Stomach (tissue), 4 donors: ENCODE measurements around the gene TMEM165.

Experiments used
- EP300 ChIP-seq: sonication (generic); formaldehyde crosslinking; IDR thresholded peaks from one replicate; pipeline ENCODE4 v1.6.1; 2017; ENCODE audit warnings: antibody characterized with exemption
- POLR2A ChIP-seq, 4 donors: fragments of 450-650 bp; IDR thresholded peaks; one replicate each; pipeline ENCODE4 v1.6.1; 2016; ENCODE audit warnings: antibody characterized with exemption in 4 of 4, control low read depth in 2 of 4, mild to moderate bottlenecking in 1 of 4, moderate library complexity in 1 of 4
- POLR2AphosphoS5 ChIP-seq, 3 donors: sonication (generic); formaldehyde crosslinking; IDR thresholded peaks; one replicate each; pipeline ENCODE4 v1.6.1; 2016; ENCODE audit warnings: antibody characterized with exemption in 3 of 3
- TF ChIP-seq, protein P1 (sequence below), 7 experiments: fragments of 450-650 bp in 4 of 7; fragments of 200-600 bp in 3 of 7; sonication (generic) in 3 of 7; IDR thresholded peaks; one replicate each; pipeline ENCODE4 v1.5.1; 2016 to 2019; ENCODE audit warnings: antibody characterized with exemption in 7 of 7, control low read depth in 2 of 7, mild to moderate bottlenecking in 1 of 7

DNA sequence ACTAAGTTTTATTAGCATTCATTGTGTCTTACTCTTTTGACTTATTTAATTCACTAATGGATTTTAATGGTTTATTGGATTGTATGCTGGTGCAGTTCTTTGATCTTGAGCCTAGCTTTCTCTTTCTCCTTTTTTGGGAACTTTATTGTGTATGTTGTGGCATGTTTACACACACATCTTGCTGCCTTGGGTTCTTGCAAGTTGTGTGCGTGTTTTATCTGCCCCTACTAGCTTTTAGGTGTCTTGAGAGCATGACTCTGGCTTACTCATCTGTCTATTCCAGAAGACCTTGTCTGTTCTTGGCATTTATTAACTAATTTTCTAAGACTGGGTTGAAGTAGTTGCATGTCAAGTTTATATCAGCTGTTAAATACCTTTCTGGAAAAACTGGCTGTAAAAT, 2.7 kb downstream of the TMEM165 start:
- no peak for TF ChIP-seq POLR2AphosphoS5 (IDR thresholded peaks at IDR 0.05)
- TF ChIP-seq, protein P1, sequence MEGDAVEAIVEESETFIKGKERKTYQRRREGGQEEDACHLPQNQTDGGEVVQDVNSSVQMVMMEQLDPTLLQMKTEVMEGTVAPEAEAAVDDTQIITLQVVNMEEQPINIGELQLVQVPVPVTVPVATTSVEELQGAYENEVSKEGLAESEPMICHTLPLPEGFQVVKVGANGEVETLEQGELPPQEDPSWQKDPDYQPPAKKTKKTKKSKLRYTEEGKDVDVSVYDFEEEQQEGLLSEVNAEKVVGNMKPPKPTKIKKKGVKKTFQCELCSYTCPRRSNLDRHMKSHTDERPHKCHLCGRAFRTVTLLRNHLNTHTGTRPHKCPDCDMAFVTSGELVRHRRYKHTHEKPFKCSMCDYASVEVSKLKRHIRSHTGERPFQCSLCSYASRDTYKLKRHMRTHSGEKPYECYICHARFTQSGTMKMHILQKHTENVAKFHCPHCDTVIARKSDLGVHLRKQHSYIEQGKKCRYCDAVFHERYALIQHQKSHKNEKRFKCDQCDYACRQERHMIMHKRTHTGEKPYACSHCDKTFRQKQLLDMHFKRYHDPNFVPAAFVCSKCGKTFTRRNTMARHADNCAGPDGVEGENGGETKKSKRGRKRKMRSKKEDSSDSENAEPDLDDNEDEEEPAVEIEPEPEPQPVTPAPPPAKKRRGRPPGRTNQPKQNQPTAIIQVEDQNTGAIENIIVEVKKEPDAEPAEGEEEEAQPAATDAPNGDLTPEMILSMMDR (IDR thresholded peaks at IDR 0.05) = no peak
- no peak for TF ChIP-seq EP300
- TF ChIP-seq POLR2A (IDR thresholded peaks at IDR 0.05) = no peak
